NCI-H526 treated with DMSO at 0.1 percent for 48 hours (cell line): ENCODE results near the gene MGAT5B.
A peak's percentile ranks its signal among the peaks of the same experiment; 100 is the strongest.

ENCODE experiments used
- DNase-seq: peaks from one replicate; lab custom pipeline; 2025; lab: John Stamatoyannopoulos, UW

The MGAT5B gene

DNA sequence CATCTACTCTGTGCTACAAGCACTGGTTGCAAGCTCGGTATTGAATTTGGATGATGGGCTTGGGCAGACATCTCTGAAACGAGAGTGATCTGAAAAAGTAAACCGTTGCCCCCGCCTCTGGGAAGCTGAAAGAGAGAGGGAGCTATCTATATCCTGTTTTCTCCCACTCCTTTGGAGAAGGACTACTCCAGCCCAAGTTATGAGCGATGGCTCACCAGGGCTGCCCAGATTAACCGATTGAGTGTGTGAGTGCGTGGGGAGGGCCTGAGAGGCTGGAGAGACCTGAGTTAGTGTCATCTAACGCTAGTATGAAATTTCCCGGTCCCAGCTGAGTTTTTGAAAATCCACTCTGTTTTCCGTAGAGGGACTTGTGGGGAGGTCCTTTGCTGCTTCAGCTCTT, 11.5 kb downstream of the MGAT5B start:
- DNase-seq: no peak

GRCh38 chr17:76880268-76880667, 12.1 kb downstream of the MGAT5B start:
- no peak for DNase-seq

DNA sequence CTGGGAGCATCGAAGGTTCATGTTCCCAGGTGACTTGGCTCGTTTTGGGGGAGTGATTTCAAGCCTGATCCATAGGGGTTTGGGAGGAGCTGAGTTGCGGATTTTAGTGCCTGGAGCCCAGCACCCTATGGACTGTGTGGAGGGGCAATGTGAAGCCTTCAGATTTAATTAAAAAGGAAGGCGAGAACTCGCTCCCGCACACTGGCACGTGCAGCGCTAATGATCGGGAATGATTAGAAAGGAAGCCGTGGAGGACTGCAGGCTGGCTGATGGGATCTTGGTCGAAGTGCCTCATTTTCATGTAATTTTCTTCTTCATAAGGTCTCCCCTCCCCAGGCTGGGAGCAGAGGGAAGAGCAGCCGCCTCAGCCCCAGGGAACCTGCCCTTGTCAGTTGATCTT, 12.8 kb downstream of the MGAT5B start:
- no peak for DNase-seq

DNA sequence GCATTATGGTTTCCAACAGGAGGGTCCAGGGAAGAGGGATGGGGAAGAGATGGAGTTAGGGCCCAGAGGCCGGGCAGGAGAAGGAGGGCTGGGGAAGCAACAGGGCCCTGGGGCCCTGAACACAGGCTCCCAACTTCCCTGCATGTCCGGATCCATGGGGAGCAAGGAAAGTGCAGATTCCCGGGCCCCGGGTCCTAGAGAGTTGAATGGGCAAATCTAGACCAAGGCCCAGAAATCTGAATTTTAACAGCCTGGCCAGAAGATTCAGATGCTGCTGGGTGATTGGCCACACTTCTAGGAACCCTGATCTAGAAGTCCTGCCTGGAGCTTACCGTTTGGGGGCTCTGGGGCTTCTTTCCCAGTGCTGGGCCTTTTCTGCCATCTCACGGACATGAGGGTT, 13.2 kb downstream of the MGAT5B start:
- DNase-seq: no peak

GRCh38 chr17:76881966-76882365, 13.8 kb downstream of the MGAT5B start:
- DNase-seq: no peak

DNA sequence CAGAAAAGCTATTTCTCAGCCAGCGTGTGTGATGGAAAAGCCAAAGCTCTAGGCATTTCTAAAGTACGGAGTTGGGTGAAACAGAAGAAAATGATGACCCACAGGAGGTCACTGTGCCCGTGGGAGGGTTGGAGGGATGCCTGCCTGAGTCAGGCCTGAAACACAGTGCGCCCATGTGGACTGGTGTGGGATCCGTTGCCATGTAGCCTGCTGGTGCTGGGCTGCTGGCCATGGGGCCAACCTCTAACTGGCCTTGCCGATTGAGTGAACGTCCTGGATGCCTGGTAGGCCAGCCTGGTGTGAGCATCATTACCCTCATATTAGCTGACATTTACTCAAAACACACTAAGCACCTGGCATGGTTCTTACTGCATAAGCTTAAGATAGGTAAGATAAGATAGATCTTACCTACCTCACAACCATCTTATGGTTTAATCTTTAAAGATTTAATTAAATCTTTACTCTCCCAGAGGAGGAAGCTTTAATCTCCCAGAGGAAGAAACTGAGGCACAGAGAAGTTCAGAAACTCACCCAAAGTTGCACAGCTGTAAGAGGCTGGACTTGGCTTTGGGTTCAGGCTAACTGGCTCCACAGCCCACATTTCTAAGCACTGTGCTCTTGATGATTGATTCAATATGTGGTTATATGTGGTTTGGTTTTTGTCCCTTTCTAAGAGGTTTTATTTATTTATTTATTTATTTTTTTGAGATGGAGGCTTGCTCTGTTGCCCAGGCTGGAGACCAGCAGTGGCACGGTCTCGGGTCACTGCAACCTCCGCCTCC, 15.7 kb downstream of the MGAT5B start:
- DNase-seq: no peak

GRCh38 chr17:76884995-76885893, 17.0 kb downstream of the MGAT5B start:
- peak; percentile 75 for DNase-seq

- peak; percentile 64 for DNase-seq
Measured at GRCh38 chr17:76885894-76886290, 17.7 kb downstream of the MGAT5B start.

DNA sequence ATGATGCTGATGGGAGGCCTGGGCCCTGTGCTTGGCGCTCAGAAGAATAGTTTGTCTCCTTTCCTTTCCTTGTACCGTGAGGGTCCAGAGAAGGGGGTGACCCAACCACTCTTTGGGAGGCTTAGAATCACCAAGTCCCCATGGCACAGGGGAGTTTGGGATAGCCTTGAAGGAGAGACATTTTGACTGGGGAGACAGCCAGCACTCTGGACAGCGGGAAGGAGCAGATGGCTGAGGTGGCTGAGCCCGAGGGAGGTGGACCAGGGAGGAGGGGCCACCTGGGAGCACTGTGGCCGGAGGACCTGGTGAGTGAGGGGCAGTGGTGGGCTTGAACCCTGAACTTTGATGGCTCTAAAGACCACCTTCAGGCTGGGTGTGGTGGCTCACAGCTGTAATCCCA, 18.2 kb downstream of the MGAT5B start:
- DNase-seq: no peak

- DNase-seq: no peak
Measured at GRCh38 chr17:76887802-76888201, 19.6 kb downstream of the MGAT5B start.

GRCh38 chr17:76888661-76889060, 20.5 kb downstream of the MGAT5B start:
- DNase-seq: no peak

DNA sequence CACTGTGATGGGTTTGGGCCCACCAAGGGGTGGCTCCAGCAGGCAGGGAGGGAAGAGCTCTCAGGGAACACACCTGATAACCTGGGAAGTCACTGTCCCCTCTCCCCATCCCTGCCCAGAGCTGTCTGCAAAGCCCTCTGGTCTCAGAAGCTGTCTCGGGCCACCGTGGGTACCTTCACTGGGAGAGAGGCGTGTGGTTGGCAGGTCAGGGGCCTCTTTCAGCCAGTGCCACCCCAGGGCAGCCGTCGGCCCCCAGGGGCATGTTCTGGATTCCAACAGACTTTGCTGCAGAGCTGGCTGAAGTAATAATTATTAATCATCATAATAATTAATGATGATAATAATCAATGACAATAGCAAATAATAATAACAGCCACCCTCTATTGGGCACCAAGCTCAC, 21.1 kb downstream of the MGAT5B start:
- DNase-seq: no peak

GRCh38 chr17:76892329-76892728, 24.1 kb downstream of the MGAT5B start:
- no peak for DNase-seq

DNA sequence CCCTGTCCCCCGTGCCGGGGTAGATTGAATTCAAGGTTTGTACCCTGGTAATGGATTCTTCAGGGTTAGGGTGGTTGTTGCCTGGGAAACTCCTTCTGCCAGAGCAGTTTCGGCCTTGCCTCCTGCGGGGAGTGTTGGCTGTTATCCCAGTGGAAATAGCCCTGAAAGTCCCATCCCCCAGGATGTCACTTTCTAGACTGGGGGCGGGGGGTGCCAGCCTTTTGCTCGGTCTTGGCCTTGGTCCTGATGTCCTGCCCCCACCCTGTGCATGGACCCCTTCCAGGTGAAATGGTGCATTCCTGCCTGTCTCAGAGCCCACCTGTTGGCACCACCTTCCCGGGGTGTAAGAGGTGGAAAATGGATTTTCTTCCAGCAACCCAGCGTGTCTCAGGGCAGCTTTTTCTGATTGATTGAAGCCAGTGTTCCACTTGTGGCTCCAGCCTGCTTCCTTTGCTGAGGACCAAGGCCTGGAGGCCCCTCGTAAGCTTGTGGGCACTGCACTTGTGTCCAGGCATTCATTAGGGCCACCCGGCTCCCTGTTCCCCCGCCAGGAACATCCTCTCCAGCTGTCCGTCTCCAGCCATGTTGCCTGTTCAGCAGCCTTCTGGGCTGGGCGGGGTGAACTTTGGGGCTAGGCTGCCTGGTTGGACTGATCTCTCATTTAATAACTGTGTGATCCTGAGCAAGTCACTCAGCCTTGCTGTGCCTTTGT, 25.6 kb downstream of the MGAT5B start:
- DNase-seq: no peak

DNA sequence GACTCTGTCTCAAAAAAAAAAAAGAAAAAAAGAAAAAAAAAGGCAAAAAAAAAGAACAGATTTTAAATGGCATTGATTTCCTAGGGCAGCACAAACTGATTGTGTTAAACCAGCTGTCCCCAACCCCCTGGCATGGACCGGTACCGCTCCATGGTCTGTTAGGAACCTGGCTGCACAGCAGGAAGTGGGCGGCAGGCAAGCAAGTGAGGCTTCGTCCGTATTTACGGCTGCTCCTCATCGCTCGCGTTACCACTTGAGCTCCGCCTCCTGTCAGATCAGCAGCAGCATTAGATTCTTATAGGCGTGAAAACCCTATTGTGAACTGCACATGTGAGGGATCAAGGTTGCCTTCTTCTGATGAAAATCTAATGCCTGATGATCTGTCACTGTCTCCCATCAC, 26.6 kb downstream of the MGAT5B start:
- DNase-seq: no peak

DNA sequence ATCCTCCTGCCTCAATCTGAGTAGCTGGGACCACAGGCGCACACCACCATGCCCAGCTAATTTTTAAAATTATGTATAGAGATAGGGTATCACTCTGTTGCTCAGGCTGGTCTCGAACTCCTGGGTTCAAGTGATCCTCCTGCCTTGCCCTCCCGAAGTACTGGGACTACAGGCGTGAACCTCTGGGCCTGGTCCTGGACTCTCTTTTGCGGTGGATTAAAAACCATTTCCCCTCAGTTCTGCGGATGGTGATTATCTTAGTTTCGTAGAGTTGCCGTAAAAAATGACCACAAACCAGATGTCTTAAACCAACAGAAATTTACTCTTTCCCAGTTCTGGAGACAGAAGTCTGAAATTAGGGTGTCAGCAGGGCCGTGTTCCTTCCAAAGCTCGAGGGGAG, 28.8 kb downstream of the MGAT5B start:
- DNase-seq: no peak

- no peak for DNase-seq
Measured at GRCh38 chr17:76899414-76899813, 31.2 kb downstream of the MGAT5B start.

DNA sequence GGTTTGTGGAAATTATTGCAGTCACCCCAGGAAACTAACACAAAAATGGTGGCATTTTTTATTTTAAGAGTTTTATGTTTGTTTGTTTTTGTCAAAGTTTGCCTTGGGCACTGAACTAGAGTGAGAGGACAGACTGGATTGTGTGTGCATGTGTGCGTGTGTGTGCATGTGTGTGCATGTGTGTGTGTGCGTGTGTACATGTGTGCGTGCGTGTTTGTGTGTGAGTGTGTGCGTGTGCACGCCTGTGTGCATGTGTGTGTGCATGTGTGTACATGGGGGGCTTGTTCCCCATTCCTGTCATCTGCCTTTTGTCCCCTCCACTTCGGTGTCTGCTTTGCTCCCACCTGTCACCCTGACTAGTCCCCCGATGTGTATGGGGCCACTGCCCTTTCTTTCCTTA, 32.5 kb downstream of the MGAT5B start:
- no peak for DNase-seq

GRCh38 chr17:76901542-76902197, 33.5 kb downstream of the MGAT5B start:
- no peak for DNase-seq

- no peak for DNase-seq
Measured at GRCh38 chr17:76902476-76902875, 34.3 kb downstream of the MGAT5B start.

DNA sequence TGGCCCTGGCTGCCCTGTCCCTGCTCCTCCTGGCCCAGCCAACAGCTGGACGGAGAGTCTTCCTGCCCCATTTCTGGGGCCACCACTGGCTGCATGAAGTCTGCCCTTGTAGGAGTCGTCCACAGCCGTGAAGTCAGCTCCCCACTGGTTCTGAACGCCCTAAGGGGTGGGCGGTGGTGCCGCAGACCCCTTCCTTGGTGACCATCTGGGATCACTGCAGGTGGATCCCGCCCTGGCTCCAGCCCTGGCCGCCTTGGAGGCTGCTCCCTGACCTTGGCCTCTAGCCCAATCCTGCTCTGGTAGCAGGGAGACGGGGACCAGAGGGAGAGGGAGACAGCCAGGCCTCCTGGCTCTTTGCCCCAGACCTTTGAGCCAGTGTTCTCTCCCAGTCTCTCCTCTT, 35.4 kb downstream of the MGAT5B start:
- DNase-seq: no peak

DNA sequence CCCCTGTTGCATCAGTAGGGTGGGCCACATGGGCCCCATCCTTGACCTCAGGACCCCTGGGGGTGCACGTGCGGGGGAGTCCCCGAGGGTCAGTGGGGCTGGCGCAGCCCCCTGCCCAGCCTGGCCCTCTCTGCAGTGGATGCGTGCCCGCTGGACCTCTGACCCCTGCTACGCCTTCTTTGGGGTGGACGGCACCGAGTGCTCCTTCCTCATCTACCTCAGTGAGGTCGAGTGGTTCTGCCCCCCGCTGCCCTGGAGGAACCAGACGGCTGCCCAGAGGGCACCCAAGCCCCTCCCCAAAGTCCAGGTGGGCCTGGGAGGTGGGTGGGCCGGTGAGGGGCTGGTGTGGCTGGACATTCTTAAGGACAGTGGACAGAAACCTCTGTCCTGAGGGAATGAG, 35.9 kb downstream of the MGAT5B start:
- no peak for DNase-seq
